ENCODE data around the gene SLIT2. TPM values are rescaled to one million over a fixed set of nuclear protein-coding genes. Genes with fewer than 3 reads are reported as not detected.

The SLIT2 gene
- total RNA-seq, 1 experiment from 2014 or later, result 3.8 TPM

- H3K27me3 ChIP-seq (ENCODE audit: insufficient read depth, low read length), result no peaks in the 10 kb centered on the region
- ChIA-PET POLR2A (no interaction called here), RAD21 (ENCODE audit: low non-redundant PET in 1 of 2, low total read pairs in 2 of 2, uncharacterized antibody in 2 of 2, unreplicated experiment in 2 of 2) (no interaction called here), CTCF (no interaction called here)
- no peak overlapping the region for H2AFZ ChIP-seq (ENCODE audit: low read depth, low read length, poor library complexity, severe bottlenecking)
- ATAC-seq (no peak), DNase-seq (ENCODE audit: low read depth, low spot score) (no peak)
- no TSS peak for BruUV-seq (replicated peaks)
- no peak overlapping the region for H3K4me3 ChIP-seq (replicated peaks in 1 of 2; ENCODE audit: low read depth in 1 of 2, low read length in 2 of 2)
- no peaks in the 10 kb centered on the region for H3K4me1 ChIP-seq (ENCODE audit: control insufficient read depth in 1 of 2, insufficient read depth in 2 of 2, low read length in 2 of 2)
- H3K9ac ChIP-seq (ENCODE audit: low read length), result no peak overlapping the region
- no peaks in the 10 kb centered on the region; the same call in 1 of the 2 replicates for H4K20me1 ChIP-seq (ENCODE audit: insufficient read depth)
- no peak overlapping the region for H3K4me2 ChIP-seq (ENCODE audit: low read length)
- no peaks in the 10 kb centered on the region for H3K9me3 ChIP-seq (ENCODE audit: control insufficient read depth in 1 of 2, insufficient read depth in 1 of 2, low read depth in 1 of 2, low read length in 2 of 2)
- no peak for TF ChIP-seq RAD21 (IDR thresholded peaks at IDR 0.05; ENCODE audit: low read depth)
- TF ChIP-seq SIN3A (IDR thresholded peaks at IDR 0.05; ENCODE audit: low read depth), result no peak
- no peak for TF ChIP-seq MAX (IDR thresholded peaks at IDR 0.05)
- TF ChIP-seq YY1 (IDR thresholded peaks at IDR 0.05; ENCODE audit: extremely low read depth, insufficient replicate concordance, low read depth, low read length), result no peak
- TF ChIP-seq CBX3 (IDR thresholded peaks at IDR 0.05; ENCODE audit: low read depth), result no peak
- no peak for TF ChIP-seq EGR1 (IDR thresholded peaks at IDR 0.05; ENCODE audit: low read depth)
- TF ChIP-seq ATF3 (IDR thresholded peaks at IDR 0.05), result no peak
- TF ChIP-seq EZH2 (IDR thresholded peaks at IDR 0.05), result no peak
- no peak for TF ChIP-seq ZFX (IDR thresholded peaks at IDR 0.05)
- TF ChIP-seq POLR2A (IDR thresholded peaks at IDR 0.05; ENCODE audit: borderline replicate concordance, extremely low read depth, insufficient read depth, insufficient read length), result no peak
- no peaks in the 10 kb centered on the region for H3K9me2 ChIP-seq (ENCODE audit: insufficient read depth)
- H3K27ac ChIP-seq (ENCODE audit: low read depth, low read length), result no peak overlapping the region
- no peaks in the 10 kb centered on the region for H3K79me2 ChIP-seq (ENCODE audit: insufficient read depth, low read length)
- H3K36me3 ChIP-seq (ENCODE audit: control insufficient read depth in 1 of 2, insufficient read depth in 2 of 2, low read length in 2 of 2), result no peaks in the 10 kb centered on the region
- intact Hi-C loops (cut with micrococcal nuclease), result no loop called here
Measured at GRCh38 chr4:20268028-20268427, 16.3 kb downstream of the SLIT2 start.

GRCh38 chr4:20269320-20269719 lies 17.6 kb downstream of the SLIT2 start:
- BruUV-seq (replicated peaks), result no TSS peak
- H3K4me3 ChIP-seq (replicated peaks in 1 of 2; ENCODE audit: low read depth in 1 of 2, low read length in 2 of 2), result no peak overlapping the region
- no peak overlapping the region for H3K9ac ChIP-seq (ENCODE audit: low read length)
- no peaks in the 10 kb centered on the region for H3K9me2 ChIP-seq (ENCODE audit: insufficient read depth)
- H4K20me1 ChIP-seq (ENCODE audit: insufficient read depth), result no peaks in the 10 kb centered on the region; the same call in 1 of the 2 replicates
- no peaks in the 10 kb centered on the region for H3K36me3 ChIP-seq (ENCODE audit: control insufficient read depth in 1 of 2, insufficient read depth in 2 of 2, low read length in 2 of 2)
- no peak overlapping the region for H3K27ac ChIP-seq (ENCODE audit: low read depth, low read length)
- no peak overlapping the region for H3K4me2 ChIP-seq (ENCODE audit: low read length)
- intact Hi-C loops (cut with micrococcal nuclease), result no loop called here
- CTCF ChIA-PET, result no interaction called here
- no peaks in the 10 kb centered on the region for H3K4me1 ChIP-seq (ENCODE audit: control insufficient read depth in 1 of 2, insufficient read depth in 2 of 2, low read length in 2 of 2)
- ATAC-seq (no peak), DNase-seq (ENCODE audit: low read depth, low spot score) (no peak)
- H3K27me3 ChIP-seq (ENCODE audit: insufficient read depth, low read length), result no peaks in the 10 kb centered on the region
- no peak overlapping the region for H2AFZ ChIP-seq (ENCODE audit: low read depth, low read length, poor library complexity, severe bottlenecking)
- TF ChIP-seq JUND (IDR thresholded peaks at IDR 0.05), result no peak
- no peak for TF ChIP-seq CBX3 (IDR thresholded peaks at IDR 0.05; ENCODE audit: low read depth)
- no peak for TF ChIP-seq SP1 (IDR thresholded peaks at IDR 0.05; ENCODE audit: low read depth)
- TF ChIP-seq EZH2phosphoT487 (IDR thresholded peaks at IDR 0.05; ENCODE audit: borderline replicate concordance), result no peak
- no peak for TF ChIP-seq REST (IDR thresholded peaks at IDR 0.05; ENCODE audit: low read depth)
- no peak for TF ChIP-seq POLR2A (IDR thresholded peaks at IDR 0.05; ENCODE audit: borderline replicate concordance, extremely low read depth, insufficient read depth, insufficient read length)
- no peak for TF ChIP-seq POLR2AphosphoS5 (IDR thresholded peaks at IDR 0.05; ENCODE audit: low read depth, low read length)
- TF ChIP-seq SIN3A (IDR thresholded peaks at IDR 0.05; ENCODE audit: low read depth), result no peak
- POLR2A ChIA-PET, result no interaction called here
- H3K9me3 ChIP-seq (ENCODE audit: control insufficient read depth in 1 of 2, insufficient read depth in 1 of 2, low read depth in 1 of 2, low read length in 2 of 2), result no peaks in the 10 kb centered on the region
- RAD21 ChIA-PET (ENCODE audit: low non-redundant PET in 1 of 2, low total read pairs in 2 of 2, uncharacterized antibody in 2 of 2, unreplicated experiment in 2 of 2), result no interaction called here
- H3K79me2 ChIP-seq (ENCODE audit: insufficient read depth, low read length), result no peaks in the 10 kb centered on the region

Measured in HCT116 (cell line).